ENCODE results near the gene LZTS2.
"Not testable (repeated sequence)": the region's sequence is repeated elsewhere in the genome, so short reads cannot be mapped to it uniquely, and the experiment has no call there.

Gene LZTS2

GRCh38 chr10:100970914-100971811 is 28.4 kb upstream of the LZTS2 start:
- Histone ChIP-seq H3K4me3 (ENCODE audit: low read depth, low read length) (no peak overlapping the region), H3K27ac (no peak overlapping the region), H3K27me3 (replicated peaks) (no peaks in the 10 kb centered on the region), H3K36me3 (replicated peaks) (peaks cover 3% of the 10 kb centered on the region)
- in situ Hi-C loops (cut with HindIII; ENCODE audit: low pct_ligation_motif_present, low sequenced_read_pairs), result no loop called here
- DNase-seq, result no peak
- TF ChIP-seq, protein P1, sequence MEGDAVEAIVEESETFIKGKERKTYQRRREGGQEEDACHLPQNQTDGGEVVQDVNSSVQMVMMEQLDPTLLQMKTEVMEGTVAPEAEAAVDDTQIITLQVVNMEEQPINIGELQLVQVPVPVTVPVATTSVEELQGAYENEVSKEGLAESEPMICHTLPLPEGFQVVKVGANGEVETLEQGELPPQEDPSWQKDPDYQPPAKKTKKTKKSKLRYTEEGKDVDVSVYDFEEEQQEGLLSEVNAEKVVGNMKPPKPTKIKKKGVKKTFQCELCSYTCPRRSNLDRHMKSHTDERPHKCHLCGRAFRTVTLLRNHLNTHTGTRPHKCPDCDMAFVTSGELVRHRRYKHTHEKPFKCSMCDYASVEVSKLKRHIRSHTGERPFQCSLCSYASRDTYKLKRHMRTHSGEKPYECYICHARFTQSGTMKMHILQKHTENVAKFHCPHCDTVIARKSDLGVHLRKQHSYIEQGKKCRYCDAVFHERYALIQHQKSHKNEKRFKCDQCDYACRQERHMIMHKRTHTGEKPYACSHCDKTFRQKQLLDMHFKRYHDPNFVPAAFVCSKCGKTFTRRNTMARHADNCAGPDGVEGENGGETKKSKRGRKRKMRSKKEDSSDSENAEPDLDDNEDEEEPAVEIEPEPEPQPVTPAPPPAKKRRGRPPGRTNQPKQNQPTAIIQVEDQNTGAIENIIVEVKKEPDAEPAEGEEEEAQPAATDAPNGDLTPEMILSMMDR (IDR thresholded peaks at IDR 0.05; ENCODE audit: low read depth, low read length, missing control alignments), result no peak

DNA sequence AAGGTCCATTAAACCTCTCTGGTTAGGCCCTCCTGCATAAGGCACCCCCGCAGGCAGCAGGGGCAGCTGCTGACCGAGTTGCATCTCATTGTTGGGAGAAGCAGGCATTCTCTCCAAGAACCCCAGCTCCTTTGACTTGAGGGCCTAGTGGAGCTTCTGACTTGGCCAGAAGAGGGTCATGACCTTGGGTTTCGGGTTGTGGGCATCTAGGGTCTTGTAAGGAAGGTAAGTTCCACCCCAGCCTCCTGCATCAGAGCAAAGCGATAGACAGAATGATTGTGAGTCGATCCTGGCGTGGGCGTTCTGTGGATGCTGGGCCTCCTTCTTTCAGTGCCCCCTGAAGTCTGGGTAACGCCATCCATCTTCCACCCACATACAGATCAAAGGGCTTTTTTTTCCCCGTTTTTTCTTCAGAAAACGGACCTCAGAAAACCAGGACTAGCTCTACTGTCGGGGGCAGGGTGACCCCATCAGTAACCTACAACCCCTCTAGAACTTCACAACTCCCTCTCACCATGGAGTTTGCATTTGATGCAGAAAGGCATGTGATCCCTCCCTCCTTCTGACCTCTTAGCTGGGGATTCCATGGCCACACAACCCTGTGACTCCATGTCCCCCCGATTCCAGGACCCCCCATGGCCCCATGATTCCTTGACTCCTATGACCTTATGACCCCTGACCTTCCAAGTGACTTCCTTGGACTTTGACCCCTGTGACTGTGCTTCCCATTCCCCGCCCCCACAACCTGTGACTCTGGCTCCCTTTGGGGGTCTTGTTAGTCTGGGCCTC is 27.3 kb upstream of the LZTS2 start:
- no peak overlapping the region for H3K4me3 ChIP-seq (ENCODE audit: low read depth, low read length)
- in situ Hi-C loops (cut with HindIII; ENCODE audit: low pct_ligation_motif_present, low sequenced_read_pairs), result no loop called here
- TF ChIP-seq, protein P1 (IDR thresholded peaks at IDR 0.05; ENCODE audit: low read depth, low read length, missing control alignments), result no peak
- H3K27ac ChIP-seq, result no peak overlapping the region
- no peak for DNase-seq
- H3K36me3 ChIP-seq (replicated peaks), result no peaks in the 10 kb centered on the region
- no peaks in the 10 kb centered on the region for H3K27me3 ChIP-seq (replicated peaks)

DNA sequence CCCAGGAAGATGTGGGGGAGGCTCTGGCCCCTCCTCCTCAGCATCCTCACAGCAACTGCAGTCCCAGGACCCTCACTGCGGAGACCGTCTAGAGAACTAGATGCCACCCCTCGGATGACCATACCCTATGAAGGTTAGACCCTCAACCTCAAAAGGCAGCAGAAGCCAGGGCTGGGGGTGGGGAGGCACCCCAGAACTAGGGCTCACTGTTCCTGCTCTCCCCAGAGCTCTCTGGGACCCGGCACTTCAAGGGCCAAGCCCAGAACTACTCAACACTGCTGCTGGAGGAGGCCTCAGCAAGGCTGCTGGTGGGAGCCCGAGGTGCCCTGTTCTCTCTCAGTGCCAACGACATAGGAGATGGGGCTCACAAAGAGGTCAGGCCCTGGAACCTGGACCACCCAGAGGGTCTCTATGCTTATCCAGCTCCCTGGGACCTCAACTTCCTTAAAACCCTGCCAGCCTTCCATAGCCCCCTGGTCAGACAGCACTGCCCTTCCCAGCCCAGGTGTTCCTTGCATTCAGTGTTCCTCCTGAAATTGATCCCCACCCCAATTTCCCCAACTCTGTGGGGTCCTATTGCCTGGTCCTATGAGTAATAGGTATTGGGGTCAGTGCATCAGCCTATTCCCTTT is 26.6 kb upstream of the LZTS2 start:
- H3K36me3 ChIP-seq (replicated peaks), result no peaks in the 10 kb centered on the region
- TF ChIP-seq, protein P1 (IDR thresholded peaks at IDR 0.05; ENCODE audit: low read depth, low read length, missing control alignments), result no peak
- H3K27me3 ChIP-seq (replicated peaks), result no peaks in the 10 kb centered on the region
- DNase-seq, result no peak
- in situ Hi-C loops (cut with HindIII; ENCODE audit: low pct_ligation_motif_present, low sequenced_read_pairs), result no loop called here
- no peak overlapping the region for H3K4me3 ChIP-seq (ENCODE audit: low read depth, low read length)
- H3K27ac ChIP-seq, result no peak overlapping the region

DNA sequence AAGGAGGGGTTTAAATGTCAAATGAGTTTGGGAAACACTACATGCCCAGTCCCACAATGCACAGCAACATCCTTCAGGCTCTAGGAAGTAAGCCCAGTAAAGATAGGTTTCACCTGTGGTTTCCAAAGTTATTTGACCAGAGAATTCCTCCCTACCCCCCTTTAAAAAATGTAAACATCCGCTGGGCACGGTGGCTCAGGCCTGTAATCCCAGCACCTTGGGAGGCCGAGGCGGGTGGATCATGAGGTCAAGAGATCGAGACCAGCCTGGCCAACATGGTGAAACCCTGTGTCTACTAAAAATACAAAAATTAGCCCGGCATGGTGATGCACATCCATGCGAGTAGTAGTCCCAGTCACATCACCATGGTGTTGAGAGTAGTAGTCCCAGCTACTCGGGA is 24.2 kb upstream of the LZTS2 start:
- H3K27ac ChIP-seq; H3K4me3 ChIP-seq (ENCODE audit: low read depth, low read length); H3K27me3 ChIP-seq (replicated peaks); DNase-seq; in situ Hi-C loops (cut with HindIII; ENCODE audit: low pct_ligation_motif_present, low sequenced_read_pairs); H3K36me3 ChIP-seq (replicated peaks): not testable (repeated sequence)

- in situ Hi-C loops (cut with HindIII; ENCODE audit: low pct_ligation_motif_present, low sequenced_read_pairs), result no loop called here
Observed at GRCh38 chr10:100976906-100977305, 22.7 kb upstream of the LZTS2 start.

More at GRCh38 chr10:100976906-100977305, 22.7 kb upstream of the LZTS2 start:
- TF ChIP-seq, protein P1 (IDR thresholded peaks at IDR 0.05; ENCODE audit: low read depth, low read length, missing control alignments), result no peak
- Histone ChIP-seq H3K4me3 (ENCODE audit: low read depth, low read length) (no peak overlapping the region), H3K27me3 (replicated peaks) (no peaks in the 10 kb centered on the region), H3K27ac (no peak overlapping the region), H3K36me3 (replicated peaks) (peaks cover 5% of the 10 kb centered on the region)
- no peak for DNase-seq
